HG02798 (cell line): ENCODE measurements around the gene SYT17.
A peak's percentile ranks its signal among the peaks of the same experiment; 100 is the strongest.

Experiments
- ATAC-seq: cut with Tn5 transposase; IDR thresholded peaks from one replicate; pipeline ENCODE4 v1.9.1; 2021; ENCODE audit warnings: mild to moderate bottlenecking; ENCODE audit not compliant: unreplicated experiment, poor library complexity

SYT17 gene

GRCh38 chr16:19167710-19168370 is at the start of gene SYT17:
TSS of gene SYT17 (plus strand) at chr16:19168240. CDS start at chr16:19168647, 407 bp downstream.
- ATAC-seq: peak; percentile 57

- no peak for ATAC-seq
These were observed 49.1 kb upstream of the SYT17 start for GRCh38 chr16:19118938-19119431.

GRCh38 chr16:19119564-19119963 is 48.5 kb upstream of the SYT17 start:
- ATAC-seq: no peak

- ATAC-seq: no peak
These were observed 44.4 kb upstream of the SYT17 start for GRCh38 chr16:19123535-19124178.

GRCh38 chr16:19126300-19126699 is 41.7 kb upstream of the SYT17 start:
- no peak for ATAC-seq

GRCh38 chr16:19127205-19127604 is 40.8 kb upstream of the SYT17 start:
- ATAC-seq: peak; percentile 49

GRCh38 chr16:19127674-19128131 is 40.3 kb upstream of the SYT17 start:
- ATAC-seq: peak; percentile 63

GRCh38 chr16:19128454-19129200 is 39.4 kb upstream of the SYT17 start:
- no peak for ATAC-seq

- ATAC-seq: no peak
These were observed 37.7 kb upstream of the SYT17 start for GRCh38 chr16:19130385-19130784.

- no peak for ATAC-seq
These were observed 36.9 kb upstream of the SYT17 start for GRCh38 chr16:19130852-19131824.

- ATAC-seq: no peak
These were observed 36.2 kb upstream of the SYT17 start for GRCh38 chr16:19131825-19132218.

- no peak for ATAC-seq
These were observed 35.8 kb upstream of the SYT17 start for GRCh38 chr16:19132255-19132654.

- ATAC-seq: no peak
These were observed 35.1 kb upstream of the SYT17 start for GRCh38 chr16:19132898-19133297.

GRCh38 chr16:19133600-19133999 is 34.4 kb upstream of the SYT17 start:
- no peak for ATAC-seq

GRCh38 chr16:19135201-19135842 is 32.7 kb upstream of the SYT17 start:
- no peak for ATAC-seq

GRCh38 chr16:19135896-19136438 is 32.1 kb upstream of the SYT17 start:
- ATAC-seq: no peak

- no peak for ATAC-seq
These were observed 31.4 kb upstream of the SYT17 start for GRCh38 chr16:19136549-19137196.

GRCh38 chr16:19137201-19138128 is 30.6 kb upstream of the SYT17 start:
- ATAC-seq: no peak
